Measurements from ENCODE around the gene C19orf25.
A peak's percentile ranks its signal among the peaks of the same experiment; 100 is the strongest.
"Not testable (repeated sequence)": the region's sequence is repeated elsewhere in the genome, so short reads cannot be mapped to it uniquely, and the experiment has no call there.

C19orf25 gene

GRCh38 chr19:1446713-1447481 lies 32.1 kb downstream of the C19orf25 start:
- H3K4me3 ChIP-seq, result peak overlapping the region; percentile 64

DNA sequence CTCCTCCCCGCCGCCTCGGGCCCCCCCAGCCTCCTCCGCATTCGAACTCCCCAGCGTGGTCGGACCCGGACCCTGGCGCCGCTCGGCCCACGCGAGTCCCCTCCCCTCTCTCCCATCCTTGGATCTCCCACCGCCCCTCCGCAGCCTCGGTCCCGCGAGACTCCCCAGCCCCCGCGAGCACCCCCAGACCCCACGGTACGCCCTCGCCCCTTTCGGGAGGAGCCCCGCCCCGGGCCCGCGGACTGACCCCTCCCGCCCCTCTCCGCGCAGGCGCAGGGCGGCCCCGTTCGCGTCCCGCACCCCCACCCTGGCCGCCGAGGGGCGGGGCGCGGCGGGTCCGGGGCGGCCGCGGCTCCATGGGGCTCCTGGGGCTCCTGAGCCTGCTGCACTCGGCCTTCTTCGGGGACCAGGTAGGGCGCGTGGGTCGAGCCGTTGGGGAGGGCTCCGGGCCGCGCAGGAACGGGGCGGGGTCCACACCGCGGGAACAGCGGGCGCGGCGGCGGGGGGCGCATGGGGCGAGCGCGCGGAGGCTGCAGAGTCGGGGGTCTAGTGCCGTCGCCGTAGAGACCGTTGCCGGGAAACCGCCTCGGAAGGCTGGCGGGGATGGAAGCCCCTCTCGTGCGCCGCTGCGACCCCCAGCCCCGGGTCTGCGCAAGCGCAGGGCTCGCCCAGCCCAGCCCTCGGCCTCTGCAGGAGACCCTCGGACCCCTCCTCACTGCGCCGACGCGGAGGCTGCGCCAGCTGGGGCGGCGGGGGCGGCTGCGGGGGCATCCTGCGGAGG lies 32.9 kb downstream of the C19orf25 start:
- Histone ChIP-seq H3K9me3 (ENCODE audit: low read depth, low read length) (no peaks in the 10 kb centered on the region), H3K4me3 (peak overlapping the region; percentile 64), H3K9ac (ENCODE audit: insufficient read length) (no peak overlapping the region), H3K27ac (no peak overlapping the region), H3K36me3 (ENCODE audit: insufficient read depth, low read length) (peaks cover 16% of the 10 kb centered on the region)
- no peak for TF ChIP-seq EZH2 (IDR thresholded peaks at IDR 0.05)
- TF ChIP-seq FOXP2 (optimal IDR thresholded peaks at IDR 0.05; ENCODE audit: control extremely low read depth, extremely low read length, insufficient read depth), result no peak
- no peak for TF ChIP-seq POLR2AphosphoS5 (IDR thresholded peaks at IDR 0.05; ENCODE audit: borderline replicate concordance, low read depth, low read length)
- no peak for DNase-seq (ENCODE audit: low read depth, low spot score)

More at GRCh38 chr19:1446713-1447481, 32.1 kb downstream of the C19orf25 start:
- no peak overlapping the region for H3K27ac ChIP-seq
- TF ChIP-seq EZH2 (IDR thresholded peaks at IDR 0.05) (no peak), FOXP2 (optimal IDR thresholded peaks at IDR 0.05; ENCODE audit: control extremely low read depth, extremely low read length, insufficient read depth) (no peak), POLR2AphosphoS5 (IDR thresholded peaks at IDR 0.05; ENCODE audit: borderline replicate concordance, low read depth, low read length) (no peak)
- no peak for DNase-seq (ENCODE audit: low read depth, low spot score)
- H3K36me3 ChIP-seq (ENCODE audit: insufficient read depth, low read length), result peaks cover 8% of the 10 kb centered on the region
- H3K9ac ChIP-seq (ENCODE audit: insufficient read length), result no peak overlapping the region
- H3K9me3 ChIP-seq (ENCODE audit: low read depth, low read length), result no peaks in the 10 kb centered on the region

DNA sequence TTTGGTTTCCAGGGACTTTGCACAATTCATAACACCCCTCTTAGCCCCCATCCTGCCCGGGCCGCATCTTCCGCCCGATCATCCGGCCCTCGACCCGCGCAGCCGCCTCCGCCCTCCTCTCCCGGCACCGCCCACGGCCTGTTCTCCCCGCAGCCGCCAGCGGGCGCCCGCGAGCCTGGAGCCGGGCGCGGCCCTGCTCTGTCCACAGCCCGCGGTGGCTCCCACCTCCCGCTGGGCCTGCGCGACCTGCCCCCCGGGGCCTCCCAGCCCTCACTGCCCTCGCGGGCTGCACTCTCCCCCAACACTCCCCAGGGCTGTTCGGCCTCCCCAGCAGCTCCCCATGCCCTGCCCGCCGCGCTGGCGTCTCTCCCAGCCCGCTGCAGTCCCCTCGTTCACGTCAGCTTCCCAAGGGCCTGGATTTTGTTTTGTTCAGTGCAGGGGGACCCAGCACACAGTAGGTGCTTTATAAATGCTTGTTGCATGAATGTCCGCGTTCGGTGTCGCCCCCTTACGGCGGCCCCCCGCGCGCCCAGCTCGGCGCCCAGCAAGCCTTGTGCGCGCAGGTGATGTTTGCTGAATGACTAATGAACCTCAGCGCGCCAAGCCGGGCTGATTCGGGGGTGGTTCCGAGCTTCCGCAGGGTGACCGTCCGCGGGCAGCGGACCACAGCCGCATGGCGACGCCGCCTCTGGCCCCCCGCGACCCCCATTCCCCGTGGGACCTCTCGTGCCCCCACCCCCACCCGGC lies 33.7 kb downstream of the C19orf25 start:
- Histone ChIP-seq H3K4me3 (peak overlapping the region; percentile 64), H3K36me3 (ENCODE audit: insufficient read depth, low read length) (peaks cover 23% of the 10 kb centered on the region), H3K27ac (no peak overlapping the region), H3K9me3 (ENCODE audit: low read depth, low read length) (no peaks in the 10 kb centered on the region), H3K9ac (ENCODE audit: insufficient read length) (no peak overlapping the region)
- TF ChIP-seq POLR2AphosphoS5 (IDR thresholded peaks at IDR 0.05; ENCODE audit: borderline replicate concordance, low read depth, low read length) (no peak), EZH2 (IDR thresholded peaks at IDR 0.05) (no peak), FOXP2 (optimal IDR thresholded peaks at IDR 0.05; ENCODE audit: control extremely low read depth, extremely low read length, insufficient read depth) (no peak)
- DNase-seq (ENCODE audit: low read depth, low spot score), result no peak

DNA sequence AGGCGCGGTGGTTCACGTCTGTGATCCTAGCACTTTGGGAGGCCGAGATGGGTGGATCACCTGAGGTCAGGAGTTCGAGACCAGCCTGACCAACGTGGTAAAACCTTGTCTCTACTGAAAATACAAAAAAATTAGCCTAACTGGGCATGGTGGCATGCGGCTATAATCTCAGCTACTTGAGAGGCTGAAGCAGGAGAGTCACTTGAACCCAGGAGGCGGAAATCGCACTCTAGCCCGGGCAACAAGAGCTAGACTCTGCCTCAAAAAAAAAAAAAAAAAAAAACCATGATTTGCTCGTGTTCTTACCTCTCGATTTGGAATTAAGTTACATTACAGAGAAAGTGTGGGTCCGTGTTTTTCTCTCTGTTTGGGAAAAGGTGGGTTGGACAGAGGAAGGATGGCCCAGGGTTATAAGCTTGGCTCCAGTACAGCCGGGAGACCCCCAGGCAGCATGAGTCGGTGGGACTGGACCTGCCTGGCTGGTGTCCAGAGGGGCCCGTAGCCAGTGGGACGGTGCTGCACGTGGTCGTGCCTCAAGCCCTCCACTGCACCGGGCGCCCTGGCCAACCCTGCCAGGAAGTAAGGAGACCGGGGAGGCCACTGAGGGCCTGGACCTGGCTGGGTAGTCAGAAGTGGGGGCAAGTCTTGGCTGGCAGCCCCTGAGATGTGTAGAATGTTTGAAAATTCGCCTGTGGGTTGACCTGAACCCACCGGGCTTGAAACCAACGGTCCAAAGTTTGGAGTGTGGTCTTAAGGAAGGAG lies 37.2 kb downstream of the C19orf25 start:
- peak overlapping the region; percentile 74 for H3K27ac ChIP-seq
- TF ChIP-seq POLR2AphosphoS5 (IDR thresholded peaks at IDR 0.05; ENCODE audit: borderline replicate concordance, low read depth, low read length), result no peak
- no peak for TF ChIP-seq EZH2 (IDR thresholded peaks at IDR 0.05)
- TF ChIP-seq FOXP2 (optimal IDR thresholded peaks at IDR 0.05; ENCODE audit: control extremely low read depth, extremely low read length, insufficient read depth), result no peak
- H3K36me3 ChIP-seq (ENCODE audit: insufficient read depth, low read length), result peaks cover 38% of the 10 kb centered on the region
- no peaks in the 10 kb centered on the region for H3K9me3 ChIP-seq (ENCODE audit: low read depth, low read length)
- no peak for DNase-seq (ENCODE audit: low read depth, low spot score)
- H3K9ac ChIP-seq (ENCODE audit: insufficient read length), result no peak overlapping the region
- no peak overlapping the region for H3K4me3 ChIP-seq

DNA sequence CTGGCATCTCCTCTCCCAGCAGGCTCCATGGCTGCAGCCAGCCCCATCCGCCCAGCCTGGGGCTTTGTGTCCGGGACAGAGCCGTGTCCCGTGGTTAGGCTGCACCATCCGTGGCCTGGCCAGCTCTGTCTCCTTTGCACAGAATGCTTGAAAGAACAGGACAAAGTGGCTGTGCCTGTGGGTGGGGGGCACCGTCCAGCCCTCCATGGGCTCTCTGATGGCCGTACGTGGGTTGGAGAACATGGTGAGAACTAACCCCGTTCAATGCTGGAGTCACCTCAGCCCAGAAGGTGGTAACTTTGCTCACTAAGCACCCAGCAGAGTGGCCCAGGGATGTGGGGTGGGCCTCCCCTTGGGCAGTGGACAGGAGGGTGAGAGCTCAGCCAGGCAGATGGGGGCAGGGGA lies 38.0 kb downstream of the C19orf25 start:
- Histone ChIP-seq H3K9ac (ENCODE audit: insufficient read length) (no peak overlapping the region), H3K4me3 (no peak overlapping the region), H3K27ac (no peak overlapping the region), H3K36me3 (ENCODE audit: insufficient read depth, low read length) (peaks cover 38% of the 10 kb centered on the region), H3K9me3 (ENCODE audit: low read depth, low read length) (no peaks in the 10 kb centered on the region)
- no peak for DNase-seq (ENCODE audit: low read depth, low spot score)
- TF ChIP-seq POLR2AphosphoS5 (IDR thresholded peaks at IDR 0.05; ENCODE audit: borderline replicate concordance, low read depth, low read length) (no peak), FOXP2 (optimal IDR thresholded peaks at IDR 0.05; ENCODE audit: control extremely low read depth, extremely low read length, insufficient read depth) (no peak), EZH2 (IDR thresholded peaks at IDR 0.05) (no peak)

DNA sequence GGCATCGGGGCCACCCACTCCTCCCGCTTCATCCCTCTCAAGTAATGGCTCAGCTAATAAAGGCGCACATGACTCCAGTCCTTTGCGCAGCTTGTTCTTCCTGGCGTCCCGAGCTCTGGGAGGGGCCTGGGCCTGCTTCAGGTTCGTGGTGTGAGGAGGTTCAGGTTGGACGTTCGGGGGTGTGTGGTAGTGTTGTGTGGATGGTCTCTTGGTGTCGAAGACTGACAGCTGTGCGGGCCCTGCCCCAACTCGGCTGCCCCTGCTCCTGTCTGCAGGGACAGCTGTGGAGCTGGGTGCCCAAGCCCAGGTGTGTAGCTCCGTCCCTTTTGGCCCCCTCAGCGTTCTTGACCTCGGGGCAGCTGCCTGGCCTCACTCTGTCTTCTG lies 38.6 kb downstream of the C19orf25 start:
- no peak overlapping the region for H3K9ac ChIP-seq (ENCODE audit: insufficient read length)

DNA sequence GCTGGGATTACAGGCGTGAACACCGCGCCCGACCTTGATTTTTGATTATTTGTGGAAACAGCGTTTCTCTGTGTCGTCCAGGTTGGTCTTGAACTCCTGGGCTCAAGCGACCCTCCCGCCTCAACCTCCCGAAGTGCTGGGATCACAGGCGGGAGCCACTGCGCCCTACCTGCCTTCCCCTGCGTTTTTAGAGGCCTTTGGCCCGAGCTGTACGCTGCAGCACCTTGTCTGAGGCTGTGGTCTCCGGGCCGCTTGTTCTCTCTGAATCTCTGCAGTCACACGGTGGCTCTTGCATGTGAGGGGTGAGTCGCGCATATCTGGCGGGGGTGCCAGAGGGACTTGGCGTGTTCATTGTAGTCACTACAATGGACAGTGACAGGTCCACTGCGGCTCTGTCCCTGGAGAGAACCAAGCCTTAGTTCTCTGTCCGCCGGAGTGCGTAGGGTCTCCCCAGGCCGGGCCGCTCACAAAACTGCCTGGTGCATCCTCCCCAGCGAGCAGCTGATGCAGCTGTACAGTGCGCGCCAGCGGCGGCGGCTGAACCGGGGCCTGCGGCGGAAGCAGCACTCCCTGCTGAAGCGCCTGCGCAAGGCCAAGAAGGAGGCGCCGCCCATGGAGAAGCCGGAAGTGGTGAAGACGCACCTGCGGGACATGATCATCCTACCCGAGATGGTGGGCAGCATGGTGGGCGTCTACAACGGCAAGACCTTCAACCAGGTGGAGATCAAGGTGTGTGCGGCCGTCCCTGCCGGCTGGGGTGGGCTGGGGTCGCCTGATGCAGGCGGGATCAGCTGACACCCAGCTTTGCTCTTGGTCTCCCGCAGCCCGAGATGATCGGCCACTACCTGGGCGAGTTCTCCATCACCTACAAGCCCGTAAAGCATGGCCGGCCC lies 39.2 kb downstream of the C19orf25 start:
- Histone ChIP-seq H3K4me3 (peak overlapping the region; percentile 97), H3K9ac (ENCODE audit: insufficient read length) (peak overlapping the region; percentile 100), H3K27ac (peak overlapping the region; percentile 96), H3K36me3 (ENCODE audit: insufficient read depth, low read length) (peaks cover 44% of the 10 kb centered on the region)
- H3K9me3 ChIP-seq (ENCODE audit: low read depth, low read length); DNase-seq (ENCODE audit: low read depth, low spot score): not testable (repeated sequence)

More for the DNA sequence above, 38.6 kb downstream of the C19orf25 start:
- Histone ChIP-seq H3K36me3 (ENCODE audit: insufficient read depth, low read length) (peaks cover 41% of the 10 kb centered on the region), H3K27ac (no peak overlapping the region), H3K4me3 (peak overlapping the region; percentile 97; the same call in 1 of the 2 replicates), H3K9me3 (ENCODE audit: low read depth, low read length) (no peaks in the 10 kb centered on the region)
- DNase-seq (ENCODE audit: low read depth, low spot score), result no peak
- TF ChIP-seq EZH2 (IDR thresholded peaks at IDR 0.05) (no peak), POLR2AphosphoS5 (IDR thresholded peaks at IDR 0.05; ENCODE audit: borderline replicate concordance, low read depth, low read length) (no peak)

Data from SK-N-MC (cell line).